GM18517 (cell line): ENCODE data around the gene PSMC3IP.
"Not testable (repeated sequence)": the region's sequence is repeated elsewhere in the genome, so short reads cannot be mapped to it uniquely, and the experiment has no call there.

ENCODE experiments used
- ATAC-seq: cut with Tn5 transposase; IDR thresholded peaks from one replicate; pipeline ENCODE4 v1.9.1; 2021; ENCODE audit warnings: mild to moderate bottlenecking, moderate library complexity; ENCODE audit not compliant: unreplicated experiment

Gene PSMC3IP

GRCh38 chr17:42541041-42541833 lies 36.3 kb downstream of the PSMC3IP start:
- no peak for ATAC-seq

GRCh38 chr17:42540558-42540957 lies 37.0 kb downstream of the PSMC3IP start:
- not testable (repeated sequence) for ATAC-seq

GRCh38 chr17:42538482-42538881 lies 39.0 kb downstream of the PSMC3IP start:
- no peak for ATAC-seq

GRCh38 chr17:42537826-42538451 lies 39.6 kb downstream of the PSMC3IP start:
- ATAC-seq: no peak

- ATAC-seq: no peak
These were observed 40.2 kb downstream of the PSMC3IP start for GRCh38 chr17:42537156-42537805.

- ATAC-seq: peak; percentile 57
These were observed 41.0 kb downstream of the PSMC3IP start for GRCh38 chr17:42536372-42537155.

GRCh38 chr17:42536048-42536371 lies 41.5 kb downstream of the PSMC3IP start, which contains the start of gene NAGLU:
Gene NAGLU, plus strand, starts transcription at chr17:42536241. Its CDS starts 32 bp downstream, at chr17:42536273.
- peak; percentile 68 for ATAC-seq

GRCh38 chr17:42535155-42536047 lies 42.1 kb downstream of the PSMC3IP start:
- no peak for ATAC-seq

GRCh38 chr17:42531455-42532354 lies 45.8 kb downstream of the PSMC3IP start:
- no peak for ATAC-seq

GRCh38 chr17:42530952-42531454 lies 46.5 kb downstream of the PSMC3IP start:
- no peak for ATAC-seq

GRCh38 chr17:42529061-42529460 lies 48.5 kb downstream of the PSMC3IP start:
- ATAC-seq: no peak

GRCh38 chr17:42527932-42528331 lies 49.6 kb downstream of the PSMC3IP start:
- ATAC-seq: no peak

- no peak for ATAC-seq
These were observed 51.5 kb downstream of the PSMC3IP start for GRCh38 chr17:42526031-42526444.

- no peak for ATAC-seq
These were observed 52.3 kb downstream of the PSMC3IP start for GRCh38 chr17:42525221-42525620.

- no peak for ATAC-seq
These were observed 54.7 kb downstream of the PSMC3IP start for GRCh38 chr17:42522798-42523278.
